Measurements from ENCODE around the gene MYL3.

The MYL3 gene

GRCh38 chr3:46880884-46881595 lies 17.8 kb upstream of the MYL3 start:
- no peak for TF ChIP-seq CTCF (conservative IDR thresholded peaks at IDR 0.05; ENCODE audit: low read depth)
- ChIA-PET CTCF (interaction anchor here (1.2 kb wide), 1 partner anchor 28 kb away, joined by 4 read pairs; no protein-coding TSS in a partner anchor), POLR2A (ENCODE audit: low non-redundant PET) (no interaction called here)
- no peak for DNase-seq (ENCODE audit: low spot score)
- no peak overlapping the region for H3K27ac ChIP-seq

GRCh38 chr3:46878781-46879436 lies 15.7 kb upstream of the MYL3 start:
- CTCF ChIA-PET: interaction anchor here (0.9 kb wide), 1 partner anchor 12 kb away, joined by 3 read pairs; no protein-coding TSS in a partner anchor

GRCh38 chr3:46877406-46878125 lies 14.3 kb upstream of the MYL3 start, which contains the start of gene PTH1R:
PTH1R (plus strand) TSS chr3:46877721; CDS start chr3:46883560, 5,839 bp downstream.
- POLR2A ChIA-PET (ENCODE audit: low non-redundant PET): no interaction called here
- TF ChIP-seq CTCF (conservative IDR thresholded peaks at IDR 0.05; ENCODE audit: low read depth): no peak
- no peak within 1 kb of the TSS for H3K27ac ChIP-seq
- CTCF ChIA-PET: no interaction called here
- no peak for DNase-seq (ENCODE audit: low spot score)

More at GRCh38 chr3:46878781-46879436, 15.7 kb upstream of the MYL3 start:
- DNase-seq (ENCODE audit: low spot score): no peak
- TF ChIP-seq CTCF (conservative IDR thresholded peaks at IDR 0.05; ENCODE audit: low read depth): no peak
- POLR2A ChIA-PET (ENCODE audit: low non-redundant PET): no interaction called here
- no peak overlapping the region for H3K27ac ChIP-seq

GRCh38 chr3:46876313-46877300 lies 13.4 kb upstream of the MYL3 start:
- no peak for TF ChIP-seq CTCF (conservative IDR thresholded peaks at IDR 0.05; ENCODE audit: low read depth)
- CTCF ChIA-PET: no interaction called here
- POLR2A ChIA-PET (ENCODE audit: low non-redundant PET): no interaction called here

GRCh38 chr3:46875560-46875959 lies 12.3 kb upstream of the MYL3 start:
- CTCF ChIA-PET: interaction anchor here (0.6 kb wide), 1 partner anchor 448 kb away, joined by 6 read pairs; no protein-coding TSS in a partner anchor
- TF ChIP-seq CTCF (conservative IDR thresholded peaks at IDR 0.05; ENCODE audit: low read depth): no peak
- H3K27ac ChIP-seq: no peak overlapping the region
- no peak for DNase-seq (ENCODE audit: low spot score)
- POLR2A ChIA-PET (ENCODE audit: low non-redundant PET): no interaction called here

More at GRCh38 chr3:46876313-46877300, 13.4 kb upstream of the MYL3 start:
- H3K27ac ChIP-seq: no peak overlapping the region
- DNase-seq (ENCODE audit: low spot score): no peak

Data from RWPE1 (cell line).